HG02885 (cell line): ENCODE measurements around the gene CDK12.
"Not testable (repeated sequence)": the region's sequence is repeated elsewhere in the genome, so short reads cannot be mapped to it uniquely, and the experiment has no call there.

Source experiments
- ATAC-seq: cut with Tn5 transposase; IDR thresholded peaks from one replicate; pipeline ENCODE4 v1.9.1; 2021; ENCODE audit warnings: mild to moderate bottlenecking; ENCODE audit not compliant: unreplicated experiment, poor library complexity

The CDK12 gene

GRCh38 chr17:39487946-39488345, 26.7 kb downstream of the CDK12 start:
- no peak for ATAC-seq

DNA sequence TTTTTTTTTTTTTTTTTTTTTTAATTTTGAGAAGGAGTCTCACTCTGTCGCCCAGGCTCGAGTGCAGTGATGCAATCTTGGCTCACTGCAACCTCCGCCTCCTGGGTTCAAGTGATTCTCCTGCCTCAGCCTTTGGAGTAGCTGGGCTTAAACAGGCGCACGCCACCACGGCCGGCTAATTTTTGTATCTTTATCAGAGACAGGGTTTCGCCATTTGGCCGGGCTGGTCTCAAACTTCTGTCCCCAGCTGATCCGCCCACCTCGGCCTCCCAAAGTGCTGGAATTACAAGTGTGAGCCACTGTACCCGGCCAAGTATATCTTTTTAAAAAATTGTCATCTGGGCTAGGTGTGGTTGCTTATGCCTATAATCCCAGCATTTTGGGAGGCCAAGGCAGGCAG, 35.6 kb downstream of the CDK12 start:
- not testable (repeated sequence) for ATAC-seq

GRCh38 chr17:39507511-39507910, 46.2 kb downstream of the CDK12 start:
- no peak for ATAC-seq

DNA sequence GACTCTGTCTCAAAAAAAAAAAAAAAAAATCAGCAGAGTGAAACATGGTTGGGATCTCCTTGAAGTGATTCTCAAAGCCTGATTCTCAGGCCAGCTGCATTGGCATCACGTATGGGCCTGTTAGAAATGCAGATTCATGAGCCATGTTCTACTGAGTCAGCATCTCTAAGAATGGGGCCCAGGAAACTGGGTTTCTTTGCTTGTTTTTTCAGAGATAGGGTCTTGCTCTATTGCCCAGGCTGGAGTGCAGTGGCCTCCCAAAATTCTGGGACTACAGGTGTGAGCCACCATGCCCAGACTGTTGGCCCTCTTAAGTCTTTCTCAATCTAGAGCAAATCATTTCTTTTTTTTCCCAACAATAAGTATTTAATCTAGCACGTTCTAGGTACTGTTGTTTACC, 47.7 kb downstream of the CDK12 start:
- ATAC-seq: no peak

DNA sequence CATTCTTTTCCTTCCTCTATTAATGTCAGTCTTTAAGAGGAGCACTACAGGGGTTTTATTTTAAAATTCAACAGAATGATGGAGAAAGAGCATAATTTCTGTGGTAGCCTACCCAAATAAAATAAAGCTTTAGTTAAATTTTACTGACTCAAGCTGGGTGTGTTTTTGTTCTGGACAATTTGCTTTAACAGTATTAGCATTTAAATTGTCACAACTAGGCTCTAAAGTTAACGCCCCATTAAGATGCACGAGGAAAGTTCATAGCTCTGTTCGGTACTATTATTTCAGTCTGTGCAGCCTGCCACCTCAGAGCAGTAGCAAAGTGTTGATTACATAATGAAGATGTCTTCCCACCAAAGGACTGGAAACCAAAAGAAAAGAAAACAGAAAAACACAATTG, 52.0 kb downstream of the CDK12 start:
- ATAC-seq: no peak

DNA sequence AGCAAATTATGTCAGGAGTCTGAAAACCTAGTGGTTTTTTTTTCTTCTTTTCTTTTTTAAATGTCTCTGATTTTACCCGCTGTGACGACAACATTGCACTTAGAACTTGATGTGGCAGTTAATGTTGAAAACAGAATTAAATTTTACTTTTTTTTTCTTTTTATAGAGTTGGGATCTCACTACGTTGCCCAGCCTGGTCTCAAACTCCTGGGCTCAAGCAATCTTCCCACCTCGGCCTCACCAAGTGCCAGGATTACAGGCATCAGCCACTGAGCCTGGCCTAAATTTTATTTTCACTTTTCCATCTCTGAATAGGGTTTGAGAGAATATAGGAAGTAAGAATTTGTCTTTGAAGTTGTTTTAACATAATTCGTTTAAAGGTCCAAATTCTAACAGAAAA, 52.6 kb downstream of the CDK12 start:
- ATAC-seq: no peak

- ATAC-seq: no peak
These were observed 55.9 kb downstream of the CDK12 start for GRCh38 chr17:39517224-39517623.

GRCh38 chr17:39525801-39526506, 64.7 kb downstream of the CDK12 start:
- ATAC-seq: no peak

GRCh38 chr17:39527220-39527813, 66.0 kb downstream of the CDK12 start:
- ATAC-seq: no peak

GRCh38 chr17:39529455-39529854, 68.2 kb downstream of the CDK12 start:
- no peak for ATAC-seq

GRCh38 chr17:39530513-39530912, 69.2 kb downstream of the CDK12 start:
- ATAC-seq: no peak

DNA sequence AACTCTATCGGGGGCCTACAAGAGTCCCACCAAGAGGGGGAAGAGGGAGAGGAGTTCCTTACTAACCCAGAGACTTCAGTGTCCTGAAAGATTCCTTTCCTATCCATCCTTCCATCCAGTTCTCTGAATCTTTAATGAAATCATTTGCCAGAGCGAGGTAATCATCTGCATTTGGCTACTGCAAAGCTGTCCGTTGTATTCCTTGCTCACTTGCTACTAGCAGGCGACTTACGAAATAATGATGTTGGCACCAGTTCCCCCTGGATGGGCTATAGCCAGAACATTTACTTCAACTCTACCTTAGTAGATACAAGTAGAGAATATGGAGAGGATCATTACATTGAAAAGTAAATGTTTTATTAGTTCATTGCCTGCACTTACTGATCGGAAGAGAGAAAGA, 70.0 kb downstream of the CDK12 start:
- no peak for ATAC-seq

GRCh38 chr17:39533891-39534290, 72.6 kb downstream of the CDK12 start:
- no peak for ATAC-seq

DNA sequence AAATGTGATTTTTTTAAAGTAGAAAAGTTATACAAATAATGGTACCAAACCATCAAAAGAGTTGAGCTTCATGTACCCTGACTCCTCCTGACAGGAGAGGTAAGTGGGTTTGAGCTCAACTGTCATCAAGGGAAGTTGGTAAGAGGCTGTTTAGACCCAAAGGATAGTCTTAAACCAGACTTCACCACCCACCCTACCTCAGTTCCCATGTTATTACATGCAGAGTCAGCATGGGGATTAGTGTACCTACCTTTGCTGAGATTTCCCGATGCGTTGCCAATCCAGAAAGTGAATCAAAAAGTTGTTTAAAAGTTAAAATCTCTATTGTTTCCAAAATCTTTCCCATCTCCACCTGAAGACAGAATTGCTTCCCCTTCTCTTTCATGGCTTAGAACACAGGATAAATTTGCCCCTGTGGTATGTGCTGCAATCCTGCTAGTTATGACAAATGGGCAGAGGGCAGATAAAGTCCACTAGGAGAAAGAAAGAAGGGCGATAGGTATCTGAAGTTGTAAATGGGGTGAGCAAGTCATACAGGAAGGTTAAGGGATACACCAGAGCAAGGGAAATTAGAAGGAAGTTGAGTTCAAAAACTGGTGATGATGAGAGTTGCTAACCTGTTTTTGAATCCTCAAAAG, 73.6 kb downstream of the CDK12 start:
- no peak for ATAC-seq

GRCh38 chr17:39536468-39536867, 75.2 kb downstream of the CDK12 start:
- ATAC-seq: no peak

DNA sequence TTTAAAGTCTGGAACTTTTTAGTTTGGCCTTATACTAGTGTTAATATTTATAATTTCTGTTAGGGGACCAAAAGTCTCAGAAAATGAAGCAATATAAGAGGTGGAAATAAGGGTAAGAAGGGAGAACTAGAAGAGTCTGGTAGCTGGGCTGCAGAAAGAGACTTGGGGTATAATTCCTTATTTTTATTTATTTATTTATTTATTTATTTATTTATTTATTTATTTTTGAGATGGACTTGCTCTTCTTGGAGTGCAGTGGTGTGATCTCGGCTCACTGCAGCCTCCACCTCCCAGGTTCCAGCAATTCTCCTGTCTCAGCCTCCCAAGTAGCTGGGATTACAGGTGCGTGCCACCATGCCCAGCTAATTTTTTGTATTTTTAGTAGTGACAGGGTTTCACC, 76.1 kb downstream of the CDK12 start:
- ATAC-seq: not testable (repeated sequence)

DNA sequence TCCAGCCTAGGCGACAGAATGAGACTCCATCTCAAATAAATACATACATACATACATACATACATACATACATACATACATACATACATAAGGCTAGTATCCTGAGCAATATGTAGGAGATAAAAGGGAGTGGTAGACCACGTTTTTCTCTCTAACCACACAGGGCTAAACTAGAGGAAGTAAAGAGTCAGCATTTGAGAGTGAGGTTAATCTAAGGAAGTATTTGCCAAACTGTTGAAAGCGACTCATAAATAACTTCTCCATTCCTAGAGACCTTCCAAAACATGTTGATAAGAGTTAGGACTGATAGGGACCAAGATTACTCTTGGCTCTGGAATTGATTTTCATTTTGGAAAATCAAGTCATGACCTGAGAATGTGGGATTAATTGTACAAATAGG, 77.6 kb downstream of the CDK12 start:
- no peak for ATAC-seq

DNA sequence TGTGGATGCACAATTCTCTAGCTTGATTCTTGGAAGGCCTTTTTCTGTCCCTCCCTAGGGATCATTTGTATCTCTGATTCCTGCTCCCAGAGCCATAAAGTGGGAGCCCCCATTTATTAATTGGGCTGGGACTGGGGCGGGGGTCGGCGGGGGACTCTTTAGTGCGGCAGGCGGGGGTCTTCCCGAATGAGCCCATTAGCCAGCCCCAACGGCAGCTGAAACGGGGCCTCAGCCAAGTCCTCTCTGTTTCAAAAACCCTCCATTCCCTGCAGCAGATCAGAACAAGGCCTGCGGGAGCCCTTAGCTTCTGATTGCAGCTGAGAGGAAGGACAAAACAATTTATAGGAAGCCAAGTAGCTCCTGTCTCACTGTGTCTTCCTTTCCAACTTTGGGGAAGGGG, 79.3 kb downstream of the CDK12 start:
- no peak for ATAC-seq

DNA sequence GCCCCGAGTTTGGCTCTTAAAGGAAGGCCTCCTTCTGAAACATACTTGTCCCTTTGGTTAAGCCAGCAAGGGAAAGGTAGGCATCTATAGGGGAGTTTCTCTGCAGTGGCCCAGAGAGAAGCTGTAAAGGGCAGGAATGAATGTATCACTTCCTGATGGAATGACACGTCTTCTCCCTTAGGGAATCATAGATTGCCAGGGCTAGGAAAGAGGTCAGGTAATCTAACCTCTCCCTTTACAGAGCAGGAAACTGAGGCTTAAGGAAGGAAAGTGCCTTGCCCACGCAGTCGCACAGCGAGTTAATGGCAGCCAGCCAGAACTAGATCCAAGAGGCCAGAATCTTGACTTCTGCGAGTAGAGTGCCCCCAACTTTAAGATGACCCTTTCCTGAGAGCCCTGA, 80.4 kb downstream of the CDK12 start:
- no peak for ATAC-seq

DNA sequence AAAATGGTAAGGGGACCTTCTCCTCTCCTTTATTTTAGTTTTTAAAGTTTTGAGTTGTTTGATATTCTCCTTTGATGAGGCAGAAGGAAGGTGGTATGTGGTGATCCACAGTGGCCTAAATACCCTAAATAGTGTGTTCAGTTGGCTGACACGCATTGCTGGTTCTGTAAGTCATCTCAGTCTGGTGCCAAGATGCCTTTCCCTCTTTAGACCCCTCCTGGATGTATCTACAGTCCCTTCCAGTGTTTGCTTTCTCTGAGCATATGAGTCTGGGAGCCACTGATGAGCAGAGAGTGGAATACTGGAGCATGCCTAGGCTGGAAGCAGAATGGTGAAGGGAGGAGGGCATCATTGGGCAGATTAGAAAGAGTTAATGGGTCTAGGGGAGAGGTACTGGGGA, 81.9 kb downstream of the CDK12 start:
- no peak for ATAC-seq

DNA sequence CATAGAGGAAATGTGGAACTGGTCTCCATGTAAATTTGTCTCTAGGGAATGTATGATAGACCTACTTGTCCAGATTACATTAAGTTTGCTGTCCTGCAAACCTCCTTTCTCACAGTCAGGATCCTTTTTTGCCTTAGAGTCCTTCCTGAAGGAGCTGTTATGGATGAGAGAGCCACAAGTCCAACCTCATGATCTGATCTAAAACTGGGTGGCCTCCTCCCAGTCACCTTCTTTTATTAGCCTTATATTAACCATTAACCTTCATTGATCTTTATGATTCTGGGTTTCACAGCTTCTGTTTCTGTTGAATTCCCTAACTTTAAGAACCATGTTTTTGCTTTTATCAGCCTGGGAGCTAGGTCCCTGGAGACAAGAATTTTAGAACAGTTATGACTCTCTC, 82.4 kb downstream of the CDK12 start:
- ATAC-seq: no peak

DNA sequence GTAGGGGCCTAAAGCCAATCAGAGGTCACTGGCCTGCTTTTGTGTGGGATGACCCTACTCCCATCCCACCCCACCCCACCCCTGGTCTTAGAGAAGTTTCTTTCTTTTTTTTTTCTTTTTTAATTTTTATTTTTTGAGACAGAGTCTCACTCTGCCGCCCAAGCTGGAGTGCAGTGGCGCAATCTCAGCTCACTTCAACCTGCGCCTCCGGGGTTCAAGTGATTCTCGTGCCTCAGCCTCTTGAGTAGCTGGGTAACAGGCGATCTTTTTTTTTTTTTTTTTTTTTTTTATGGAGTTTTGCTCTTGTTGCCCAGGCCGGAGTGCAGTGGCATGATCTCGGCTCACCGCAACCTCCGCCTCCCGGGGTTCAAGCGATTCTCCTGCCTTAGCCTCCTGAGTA, 83.1 kb downstream of the CDK12 start:
- not testable (repeated sequence) for ATAC-seq
